Transverse colon (tissue), 4 donors: Measurements from ENCODE around the gene ATP1B3. TPM values are rescaled to one million over a fixed set of nuclear protein-coding genes. Genes with fewer than 3 reads are reported as not detected.

Source experiments
- DNase-seq: peaks from one replicate; pipeline ENCODE4 v3.0.0-alpha.2; 2019
- H3K27ac ChIP-seq, 4 donors: fragments of 200-600 bp; sonication (generic); 2 replicates each; pipeline ENCODE4 v1.5.1; 2016 to 2018; ENCODE audit warnings: inconsistent platforms in 4 of 4
- H3K27me3 ChIP-seq: fragments of 200-600 bp; sonication (generic); 2 replicates; pipeline ENCODE4 v1.5.1; 2017; ENCODE audit warnings: inconsistent platforms
- H3K36me3 ChIP-seq, 4 donors: fragments of 200-600 bp; sonication (generic); 2 replicates each; pipeline ENCODE4 v1.5.1; 2017 to 2019; ENCODE audit warnings: inconsistent platforms in 4 of 4
- H3K4me1 ChIP-seq, 4 donors: fragments of 200-600 bp; sonication (generic); 2 replicates each; pipeline ENCODE4 v1.5.1; 2017 to 2020; ENCODE audit warnings: inconsistent platforms in 4 of 4
- H3K4me3 ChIP-seq, 4 donors: fragments of 200-600 bp; sonication (generic); 1 replicate in 1 of 4; 2 replicates in 3 of 4; pipeline versions ENCODE4 v1.5.1 to v1.6.1; 2017 to 2019; ENCODE audit warnings: inconsistent platforms in 4 of 4
- H3K9me3 ChIP-seq, 2 donors: fragments of 200-600 bp; sonication (generic); 2 replicates each; pipeline ENCODE4 v1.5.1; 2017 to 2019; ENCODE audit warnings: inconsistent platforms in 2 of 2
- CTCF ChIP-seq, 5 experiments: fragments of 200-600 bp in 3 of 5; fragments of 450-650 bp in 2 of 5; sonication (generic) in 3 of 5; IDR thresholded peaks; 1 replicate in 2 of 5; 2 replicates in 3 of 5; pipeline ENCODE4 v1.5.1; 2016 to 2017; ENCODE audit warnings: antibody characterized with exemption in 5 of 5, inconsistent platforms in 3 of 5, mild to moderate bottlenecking in 2 of 5, moderate library complexity in 1 of 5
- EP300 ChIP-seq: sonication (generic); formaldehyde crosslinking; IDR thresholded peaks from one replicate; pipeline ENCODE4 v1.6.1; 2017; ENCODE audit warnings: antibody characterized with exemption, low read depth
- POLR2A ChIP-seq: fragments of 450-650 bp; IDR thresholded peaks from one replicate; pipeline ENCODE4 v1.6.1; 2016; ENCODE audit warnings: antibody characterized with exemption, mild to moderate bottlenecking, moderate library complexity
- POLR2AphosphoS5 ChIP-seq, 3 donors: sonication (generic); formaldehyde crosslinking; IDR thresholded peaks; one replicate each; pipeline ENCODE4 v1.6.1; 2016; ENCODE audit warnings: antibody characterized with exemption in 3 of 3
- WGBS, 2 donors: methylation state at CpG; one replicate each; pipeline ENCODE4 v1.1.5; 2018; ENCODE audit warnings: low coverage in 1 of 2; 5-methylcytosine and 5-hydroxymethylcytosine counted together
- in situ Hi-C, 4 donors: fragments of 200-750 bp; cut with MboI; loops; one replicate each; pipeline versions ENCODE4 v1.15.0 to v1.15.1; 2017; ENCODE audit warnings: low sequenced_read_pairs in 3 of 4, low pct_ligation_motif_present in 1 of 4, low pct_unique_long_range_greater_than_20kb in 1 of 4
- intact Hi-C: fragments of 100-400 bp; cut with DNase I; formaldehyde crosslinking; loops from one replicate; pipeline ENCODE4 v1.15.1; 2023; ENCODE audit warnings: low total_unique reads
- total RNA-seq, 4 donors: library from RNA; depleted of rRNA; stranded (reverse); fragments of >200 nt; gene quantifications; one replicate each; pipeline ENCODE4 v1.1.0, GENCODE V29; 2016

ATP1B3 gene
- 100 to 1,000 TPM in 3 of 4 donors, 10 to 100 TPM in 1; 79.6 to 251 (median 196) TPM for total RNA-seq

GRCh38 chr3:141876381-141876890, at the start of gene ATP1B3:
Gene ATP1B3, plus strand, starts transcription at chr3:141876643. Its CDS starts 159 bp downstream, at chr3:141876802.
- WGBS, 2 donors = 0% methylated on average over 23 of the region's 69 CpGs; no CpG with 5 or more reads in 1 of the 2 donors
- peak within 1 kb of the TSS; percentile 83 to 100 (median 94) for H3K4me3 ChIP-seq
- in situ Hi-C loops = no loop called here
- DNase-seq = peak; percentile 93
- peak within 1 kb of the TSS; percentile 99 to 100 (median 100) for H3K27ac ChIP-seq
- H3K4me1 ChIP-seq = peaks cover 6 to 43% (median 26%) of the 10 kb centered on the region in 4 donors
- TF ChIP-seq POLR2AphosphoS5 (IDR thresholded peaks at IDR 0.05) = peak; percentile 89 to 98 (median 97)
- no peak for TF ChIP-seq EP300
- peak; percentile 92 for TF ChIP-seq POLR2A
- no peaks in the 10 kb centered on the region for H3K36me3 ChIP-seq
- no peaks in the 10 kb centered on the region for H3K9me3 ChIP-seq
- no peaks in the 10 kb centered on the region for H3K27me3 ChIP-seq
- intact Hi-C loops = no loop called here

DNA sequence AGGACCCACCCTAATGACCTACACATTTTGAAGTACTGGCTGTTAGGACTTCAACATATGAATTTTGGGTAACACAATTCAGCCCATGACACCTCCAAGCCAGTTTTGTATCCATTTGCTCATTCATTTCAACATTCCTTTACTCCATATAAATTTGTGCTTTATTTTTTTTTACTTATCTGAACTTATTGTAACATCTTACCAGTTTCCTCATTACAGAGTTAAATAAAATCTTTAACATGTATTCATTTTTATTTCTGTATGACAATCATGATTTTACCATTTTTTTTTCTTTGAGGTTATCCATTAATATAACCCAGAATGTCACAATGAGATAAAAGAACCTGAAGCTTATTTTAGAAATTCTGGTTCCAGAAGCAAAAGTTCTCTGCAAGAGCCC, 48.0 kb upstream of the ATP1B3 start:
- intact Hi-C loops (no loop called here), in situ Hi-C loops (no loop called here)
- DNase-seq = no peak
- peak overlapping the region in 2 of 4 donors; percentile 4 to 35 for H3K27ac ChIP-seq
- TF ChIP-seq EP300 (no peak), CTCF (IDR thresholded peaks at IDR 0.05) (no peak), POLR2A (no peak), POLR2AphosphoS5 (IDR thresholded peaks at IDR 0.05) (no peak)
- H3K27me3 ChIP-seq = no peaks in the 10 kb centered on the region
- H3K4me1 ChIP-seq = peaks cover 0 to 12% (median 3%) of the 10 kb centered on the region in 4 donors
- no peaks in the 10 kb centered on the region for H3K9me3 ChIP-seq
- no peaks in the 10 kb centered on the region for H3K36me3 ChIP-seq
- H3K4me3 ChIP-seq = no peak overlapping the region

GRCh38 chr3:141828890-141829289, 47.6 kb upstream of the ATP1B3 start:
- Histone ChIP-seq H3K36me3 (no peaks in the 10 kb centered on the region), H3K4me1 (peaks cover 0 to 12% (median 3%) of the 10 kb centered on the region in 4 donors), H3K27ac (peak overlapping the region in 3 of 4 donors; percentile 4 to 35 (median 18)), H3K9me3 (no peaks in the 10 kb centered on the region), H3K4me3 (no peak overlapping the region), H3K27me3 (no peaks in the 10 kb centered on the region)
- intact Hi-C loops = no loop called here
- peak; percentile 78 for DNase-seq
- TF ChIP-seq POLR2AphosphoS5 (IDR thresholded peaks at IDR 0.05) = peak in 1 of 3 donors; percentile 38
- no peak for TF ChIP-seq CTCF (IDR thresholded peaks at IDR 0.05)
- 23% methylated on average over 2 of the region's 2 CpGs; no CpG with 5 or more reads in 1 of the 2 donors for WGBS, 2 donors
- in situ Hi-C loops = no loop called here

- intact Hi-C loops (no loop called here), in situ Hi-C loops (no loop called here)
- H3K4me3 ChIP-seq = no peak overlapping the region
- no peaks in the 10 kb centered on the region for H3K9me3 ChIP-seq
- no peaks in the 10 kb centered on the region for H3K27me3 ChIP-seq
- 84 to 85% methylated on average over 2 to 6 of the region's 6 CpGs for WGBS, 2 donors
- TF ChIP-seq EP300 (no peak), POLR2AphosphoS5 (IDR thresholded peaks at IDR 0.05) (no peak), POLR2A (no peak), CTCF (IDR thresholded peaks at IDR 0.05) (no peak)
- no peak for DNase-seq
- H3K4me1 ChIP-seq = peaks cover 0 to 12% (median 3%) of the 10 kb centered on the region in 4 donors
- no peak overlapping the region for H3K27ac ChIP-seq
- H3K36me3 ChIP-seq = no peaks in the 10 kb centered on the region
These were observed 45.9 kb upstream of the ATP1B3 start for GRCh38 chr3:141830508-141830907.

- in situ Hi-C loops (no loop called here), intact Hi-C loops (no loop called here)
- H3K27ac ChIP-seq = no peak overlapping the region
- DNase-seq = no peak
- no peaks in the 10 kb centered on the region for H3K9me3 ChIP-seq
- peaks cover 0 to under 1% (median 0%) of the 10 kb centered on the region in 4 donors for H3K4me1 ChIP-seq
- TF ChIP-seq CTCF (IDR thresholded peaks at IDR 0.05) (no peak), POLR2AphosphoS5 (IDR thresholded peaks at IDR 0.05) (no peak), POLR2A (no peak), EP300 (no peak)
- H3K27me3 ChIP-seq = no peaks in the 10 kb centered on the region
- H3K4me3 ChIP-seq = no peak overlapping the region
- no peaks in the 10 kb centered on the region for H3K36me3 ChIP-seq
- 89 to 93% methylated on average over 3 of the region's 3 CpGs for WGBS, 2 donors
These were observed 42.2 kb upstream of the ATP1B3 start for GRCh38 chr3:141834292-141834691.
